ENCODE results near the gene A2M. TPM values are rescaled to one million over a fixed set of nuclear protein-coding genes. Genes with fewer than 3 reads are reported as not detected.

A2M gene
- total RNA-seq, 1 donor: not detected

GRCh38 chr12:9109213-9109522 lies 6.6 kb downstream of the A2M start:
- H3K4me1 ChIP-seq (ENCODE audit: insufficient read depth, low read length): no peaks in the 10 kb centered on the region
- H3K4me3 ChIP-seq (ENCODE audit: low read length): no peak overlapping the region
- no peaks in the 10 kb centered on the region for H3K27me3 ChIP-seq (ENCODE audit: insufficient read depth, low read length)
- no peaks in the 10 kb centered on the region for H3K9me3 ChIP-seq (ENCODE audit: low read depth, low read length)

- Histone ChIP-seq H3K4me1 (ENCODE audit: insufficient read depth, low read length) (no peaks in the 10 kb centered on the region), H3K9me3 (ENCODE audit: low read depth, low read length) (no peaks in the 10 kb centered on the region), H3K27me3 (ENCODE audit: insufficient read depth, low read length) (no peaks in the 10 kb centered on the region), H3K4me3 (ENCODE audit: low read length) (no peak overlapping the region)
Observed at GRCh38 chr12:9108504-9109212, 7.1 kb downstream of the A2M start.

- no peaks in the 10 kb centered on the region for H3K9me3 ChIP-seq (ENCODE audit: low read depth, low read length)
- H3K4me1 ChIP-seq (ENCODE audit: insufficient read depth, low read length): no peaks in the 10 kb centered on the region
- no peaks in the 10 kb centered on the region for H3K27me3 ChIP-seq (ENCODE audit: insufficient read depth, low read length)
- no peak overlapping the region for H3K4me3 ChIP-seq (ENCODE audit: low read length)
Observed at GRCh38 chr12:9107542-9107873, 8.2 kb downstream of the A2M start.

- Histone ChIP-seq H3K4me1 (ENCODE audit: insufficient read depth, low read length) (no peaks in the 10 kb centered on the region), H3K4me3 (ENCODE audit: low read length) (no peak overlapping the region), H3K27me3 (ENCODE audit: insufficient read depth, low read length) (no peaks in the 10 kb centered on the region), H3K9me3 (ENCODE audit: low read depth, low read length) (no peaks in the 10 kb centered on the region)
Observed at GRCh38 chr12:9106610-9107541, 8.8 kb downstream of the A2M start.

- Histone ChIP-seq H3K4me3 (ENCODE audit: low read length) (no peak overlapping the region), H3K9me3 (ENCODE audit: low read depth, low read length) (no peaks in the 10 kb centered on the region), H3K4me1 (ENCODE audit: insufficient read depth, low read length) (no peaks in the 10 kb centered on the region), H3K27me3 (ENCODE audit: insufficient read depth, low read length) (no peaks in the 10 kb centered on the region)
Observed at GRCh38 chr12:9106067-9106466, 9.7 kb downstream of the A2M start.

GRCh38 chr12:9104767-9105423 lies 10.8 kb downstream of the A2M start:
- Histone ChIP-seq H3K4me3 (ENCODE audit: low read length) (no peak overlapping the region), H3K4me1 (ENCODE audit: insufficient read depth, low read length) (no peaks in the 10 kb centered on the region), H3K9me3 (ENCODE audit: low read depth, low read length) (no peaks in the 10 kb centered on the region), H3K27me3 (ENCODE audit: insufficient read depth, low read length) (no peaks in the 10 kb centered on the region)

- Histone ChIP-seq H3K9me3 (ENCODE audit: low read depth, low read length) (no peaks in the 10 kb centered on the region), H3K27me3 (ENCODE audit: insufficient read depth, low read length) (no peaks in the 10 kb centered on the region), H3K4me3 (ENCODE audit: low read length) (no peak overlapping the region), H3K4me1 (ENCODE audit: insufficient read depth, low read length) (no peaks in the 10 kb centered on the region)
Observed at GRCh38 chr12:9104087-9104486, 11.6 kb downstream of the A2M start.

GRCh38 chr12:9103050-9103849 lies 12.5 kb downstream of the A2M start:
- Histone ChIP-seq H3K9me3 (ENCODE audit: low read depth, low read length) (no peaks in the 10 kb centered on the region), H3K4me1 (ENCODE audit: insufficient read depth, low read length) (no peaks in the 10 kb centered on the region), H3K4me3 (ENCODE audit: low read length) (no peak overlapping the region)

GRCh38 chr12:9101018-9101687 lies 14.6 kb downstream of the A2M start:
- Histone ChIP-seq H3K4me3 (ENCODE audit: low read length) (no peak overlapping the region), H3K4me1 (ENCODE audit: insufficient read depth, low read length) (peaks cover 7% of the 10 kb centered on the region), H3K27me3 (ENCODE audit: insufficient read depth, low read length) (no peaks in the 10 kb centered on the region), H3K9me3 (ENCODE audit: low read depth, low read length) (no peaks in the 10 kb centered on the region)

More at GRCh38 chr12:9103050-9103849, 12.5 kb downstream of the A2M start:
- no peaks in the 10 kb centered on the region for H3K27me3 ChIP-seq (ENCODE audit: insufficient read depth, low read length)

GRCh38 chr12:9099552-9100190 lies 16.0 kb downstream of the A2M start:
- H3K9me3 ChIP-seq (ENCODE audit: low read depth, low read length): no peaks in the 10 kb centered on the region
- H3K27me3 ChIP-seq (ENCODE audit: insufficient read depth, low read length): no peaks in the 10 kb centered on the region
- no peak overlapping the region for H3K4me3 ChIP-seq (ENCODE audit: low read length)
- H3K4me1 ChIP-seq (ENCODE audit: insufficient read depth, low read length): peaks cover 8% of the 10 kb centered on the region

GRCh38 chr12:9098463-9099026 lies 17.2 kb downstream of the A2M start:
- H3K9me3 ChIP-seq (ENCODE audit: low read depth, low read length): no peaks in the 10 kb centered on the region
- H3K4me1 ChIP-seq (ENCODE audit: insufficient read depth, low read length): peaks cover 8% of the 10 kb centered on the region
- H3K27me3 ChIP-seq (ENCODE audit: insufficient read depth, low read length): no peaks in the 10 kb centered on the region
- H3K4me3 ChIP-seq (ENCODE audit: low read length): no peak overlapping the region

GRCh38 chr12:9098115-9098452 lies 17.6 kb downstream of the A2M start:
- no peaks in the 10 kb centered on the region for H3K9me3 ChIP-seq (ENCODE audit: low read depth, low read length)
- H3K4me1 ChIP-seq (ENCODE audit: insufficient read depth, low read length): peaks cover 8% of the 10 kb centered on the region
- no peaks in the 10 kb centered on the region for H3K27me3 ChIP-seq (ENCODE audit: insufficient read depth, low read length)
- H3K4me3 ChIP-seq (ENCODE audit: low read length): no peak overlapping the region

- no peak overlapping the region for H3K4me3 ChIP-seq (ENCODE audit: low read length)
- H3K27me3 ChIP-seq (ENCODE audit: insufficient read depth, low read length): no peaks in the 10 kb centered on the region
- H3K9me3 ChIP-seq (ENCODE audit: low read depth, low read length): no peaks in the 10 kb centered on the region
- H3K4me1 ChIP-seq (ENCODE audit: insufficient read depth, low read length): peaks cover 8% of the 10 kb centered on the region
Observed at GRCh38 chr12:9096563-9097176, 19.0 kb downstream of the A2M start.
